Anterior cingulate cortex (tissue), 58 donors: ENCODE data around the gene MAGEF1.
A peak's percentile ranks its signal among the peaks of the same experiment; 100 is the strongest.

Source experiments
- DNase-seq, 58 donors: peaks; one replicate each; lab custom pipeline; 2025; lab: John Stamatoyannopoulos, UW

The MAGEF1 gene

DNA sequence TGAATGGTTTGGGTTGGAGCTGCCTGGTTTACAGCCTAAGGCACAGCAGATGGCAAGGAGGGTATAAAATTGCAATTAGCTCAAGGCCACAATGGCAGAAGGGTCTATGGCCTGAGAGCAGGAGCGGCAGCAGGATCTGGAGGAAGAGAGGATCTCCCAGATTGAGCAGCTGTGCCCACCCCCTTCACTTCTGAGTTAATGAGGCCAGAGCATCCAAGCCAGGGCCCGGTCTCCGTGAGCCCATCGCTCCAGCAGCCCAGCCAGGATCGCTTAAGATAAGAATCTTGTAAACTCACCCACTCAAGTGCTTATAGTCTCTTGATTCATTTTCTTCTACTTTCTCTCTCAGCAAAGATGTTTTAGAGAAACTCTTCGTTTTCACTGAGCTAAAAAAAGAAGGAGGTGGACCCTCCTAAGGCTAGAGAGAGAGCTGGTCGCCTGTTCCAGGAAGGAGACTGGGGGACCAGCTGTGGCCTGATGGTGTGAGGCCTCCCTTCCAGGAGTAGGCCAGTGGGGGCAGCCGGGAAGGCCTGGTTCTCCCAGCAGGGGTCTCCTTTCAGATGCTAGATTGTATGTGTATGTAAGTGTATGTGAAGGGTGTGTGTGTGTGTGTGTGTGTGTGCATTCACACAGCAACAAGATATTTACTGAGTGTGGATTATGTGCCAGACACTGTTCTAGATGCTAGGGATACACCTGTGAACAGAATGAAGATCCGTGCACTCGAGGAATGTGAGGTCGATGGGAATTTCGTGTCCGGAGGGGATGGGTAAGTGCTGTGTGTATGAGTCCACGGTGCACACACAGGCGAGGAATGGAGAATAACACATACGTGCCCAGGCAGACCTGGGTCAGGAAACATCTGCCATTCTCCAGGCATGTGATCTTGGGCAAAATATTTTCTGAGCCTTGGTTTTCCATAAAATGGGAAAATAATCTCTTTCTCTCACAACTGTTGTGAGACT lies 18.6 kb downstream of the MAGEF1 start:
- DNase-seq = no peak

DNA sequence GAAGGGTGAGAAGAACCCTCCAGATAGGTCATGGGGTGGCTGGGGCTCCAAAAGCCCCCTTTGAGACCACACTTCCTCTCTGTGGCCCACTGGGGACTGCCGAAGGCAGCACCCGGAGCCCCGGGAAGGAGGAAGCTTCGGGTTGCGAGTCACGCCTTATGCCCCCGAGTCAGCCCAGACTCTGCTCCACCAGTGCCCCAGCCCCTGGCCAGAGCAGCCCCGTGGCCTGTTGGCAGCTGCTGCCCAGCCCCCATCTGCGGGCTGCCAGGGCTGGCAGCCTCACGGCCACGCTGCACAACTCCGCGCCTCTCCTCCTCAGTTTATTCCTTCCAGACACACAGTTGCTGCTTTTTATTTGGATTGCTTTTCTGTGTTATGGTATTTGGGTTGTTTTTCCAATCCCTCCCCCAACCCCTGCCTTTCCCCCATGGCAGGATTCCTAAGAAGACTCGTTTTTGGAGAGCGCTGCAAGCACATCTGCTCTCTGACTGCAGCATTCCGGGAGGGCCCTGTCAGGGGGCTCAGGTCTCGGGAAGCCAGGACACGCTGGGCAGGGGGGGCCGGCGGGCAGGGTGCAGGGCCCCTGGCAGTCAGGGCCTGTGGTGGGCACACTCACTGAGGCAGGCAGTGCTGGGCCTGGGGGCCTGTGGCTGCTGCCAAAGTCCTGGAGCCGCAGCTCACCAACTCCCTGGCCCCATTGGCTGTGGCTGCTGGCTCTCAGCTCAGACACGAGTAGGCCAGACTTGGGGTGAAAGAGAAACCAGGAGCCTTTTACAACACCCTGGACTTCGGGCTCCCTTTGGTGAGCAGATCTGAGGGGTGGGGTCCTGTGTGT lies 20.2 kb downstream of the MAGEF1 start:
- peak in 34 of 58 donors; percentile 9 to 54 (median 34) for DNase-seq

GRCh38 chr3:184690192-184690883 lies 21.5 kb downstream of the MAGEF1 start:
- no peak for DNase-seq

GRCh38 chr3:184688882-184689271 lies 23.0 kb downstream of the MAGEF1 start:
- DNase-seq = no peak

- DNase-seq = no peak
These were observed 23.5 kb downstream of the MAGEF1 start for GRCh38 chr3:184688251-184688881.

DNA sequence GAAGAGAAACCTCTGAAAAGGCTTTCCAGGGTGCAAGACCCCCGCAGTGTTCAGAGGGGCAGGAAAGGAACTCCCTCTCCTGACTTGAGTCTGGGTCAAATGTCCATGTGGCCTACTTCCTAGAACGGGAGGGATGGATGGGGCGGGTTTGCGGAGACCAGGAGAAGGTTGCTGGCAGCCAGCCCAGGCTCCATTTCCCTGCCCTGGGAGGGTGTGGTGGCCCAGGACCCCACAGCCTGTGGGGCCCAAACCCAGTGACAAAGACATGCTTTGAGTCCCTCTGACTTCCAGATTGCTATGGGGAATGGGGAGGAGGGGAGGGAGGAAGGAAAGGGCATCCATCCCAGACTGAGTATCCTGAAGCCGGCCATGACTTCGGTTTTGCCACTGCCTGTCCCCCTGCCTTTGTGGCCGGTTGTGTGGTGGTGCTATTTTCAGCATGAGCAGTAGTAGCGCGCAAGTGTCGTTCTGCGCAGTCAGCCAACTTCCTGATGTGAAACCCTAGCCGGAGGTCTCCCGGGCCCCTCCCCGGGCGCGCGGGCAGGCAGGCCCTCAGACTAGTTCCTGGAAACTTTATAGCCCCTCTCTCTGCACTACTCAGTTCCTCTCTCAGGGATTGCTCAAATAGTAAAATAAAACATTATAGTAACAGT lies 24.4 kb downstream of the MAGEF1 start:
- peak in 29 of 58 donors; percentile 8 to 58 (median 27) for DNase-seq

GRCh38 chr3:184685646-184686045 lies 26.2 kb downstream of the MAGEF1 start:
- peak in 1 of 58 donors; percentile 28 for DNase-seq

GRCh38 chr3:184685055-184685454 lies 26.8 kb downstream of the MAGEF1 start:
- no peak for DNase-seq

- no peak for DNase-seq
These were observed 27.8 kb downstream of the MAGEF1 start for GRCh38 chr3:184683900-184684560.

DNA sequence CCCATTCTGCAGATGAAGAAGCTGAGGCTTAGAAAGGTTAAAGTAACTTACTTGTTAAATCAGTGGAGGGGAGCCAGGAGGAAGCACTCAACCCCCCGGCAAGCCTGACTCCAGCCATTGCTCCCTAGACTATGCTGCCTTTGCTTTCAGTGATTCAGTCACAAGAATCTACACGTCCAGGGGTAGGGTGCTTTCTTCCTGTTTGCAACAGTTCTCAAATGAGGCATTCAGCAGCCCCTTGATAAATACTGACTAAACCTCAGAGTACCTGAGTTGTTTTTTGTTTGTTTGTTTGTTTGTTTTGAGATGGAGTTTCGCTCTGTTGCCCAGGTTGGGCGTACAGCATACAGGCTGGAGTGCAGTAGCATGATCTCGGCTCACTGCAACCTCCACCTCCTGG lies 28.6 kb downstream of the MAGEF1 start:
- DNase-seq = no peak

DNA sequence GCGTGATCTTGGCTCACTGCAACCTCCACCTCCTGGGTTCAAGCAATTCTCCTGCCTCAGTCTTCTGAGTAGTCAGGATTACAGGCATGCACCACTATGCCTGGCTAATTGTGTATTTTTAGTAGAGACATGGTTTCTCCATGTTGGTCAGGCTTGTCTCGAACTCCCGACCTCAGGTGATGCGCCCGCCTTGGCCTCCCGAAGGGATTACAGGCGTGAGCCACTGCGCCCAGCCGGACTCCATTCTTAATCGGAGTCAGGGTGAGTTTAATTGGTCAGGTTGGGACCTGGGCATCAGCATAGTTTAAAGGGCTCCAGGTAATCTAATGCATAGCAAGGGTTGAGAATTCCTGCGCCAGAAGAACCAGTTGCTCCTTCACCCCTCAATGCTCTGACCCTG lies 29.2 kb downstream of the MAGEF1 start:
- DNase-seq = no peak

- DNase-seq = no peak
These were observed 31.2 kb downstream of the MAGEF1 start for GRCh38 chr3:184680385-184681345.

- no peak for DNase-seq
These were observed 32.6 kb downstream of the MAGEF1 start for GRCh38 chr3:184679056-184679816.

DNA sequence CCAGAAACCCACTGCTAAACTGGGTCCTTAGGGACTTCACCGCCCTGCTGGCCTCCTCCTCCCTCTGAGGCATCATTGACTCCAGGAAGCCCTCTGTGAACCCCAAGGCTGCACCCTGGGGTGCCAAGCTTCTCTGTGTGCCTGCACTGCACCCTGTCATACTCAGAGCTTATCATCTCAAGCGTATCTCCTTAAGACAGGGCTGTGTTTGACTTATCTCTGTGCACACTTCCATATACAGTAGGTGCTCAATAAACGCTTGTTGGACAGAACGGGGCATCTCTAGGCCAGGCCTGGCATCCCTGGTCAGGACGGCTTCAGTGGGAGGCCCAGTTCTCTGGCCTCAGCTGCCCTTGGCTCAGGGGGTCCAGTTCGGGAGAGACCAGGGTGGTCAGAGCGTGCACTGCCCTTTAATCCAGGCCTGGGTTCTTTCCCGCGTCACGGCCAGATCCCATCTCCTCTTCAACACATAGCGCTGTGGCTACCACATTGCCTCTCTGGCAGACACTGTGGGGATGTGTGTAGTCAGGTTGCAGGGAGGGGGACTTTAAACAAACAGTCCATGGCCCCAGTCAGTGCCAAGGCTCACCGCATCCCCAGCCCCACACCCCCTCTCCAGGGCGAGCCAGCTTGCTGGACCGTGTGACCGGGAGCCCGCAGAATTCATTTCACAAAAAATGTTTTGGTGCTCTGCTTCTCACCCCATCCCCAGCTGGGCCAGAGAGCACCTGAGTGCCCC lies 33.4 kb downstream of the MAGEF1 start:
- no peak for DNase-seq

DNA sequence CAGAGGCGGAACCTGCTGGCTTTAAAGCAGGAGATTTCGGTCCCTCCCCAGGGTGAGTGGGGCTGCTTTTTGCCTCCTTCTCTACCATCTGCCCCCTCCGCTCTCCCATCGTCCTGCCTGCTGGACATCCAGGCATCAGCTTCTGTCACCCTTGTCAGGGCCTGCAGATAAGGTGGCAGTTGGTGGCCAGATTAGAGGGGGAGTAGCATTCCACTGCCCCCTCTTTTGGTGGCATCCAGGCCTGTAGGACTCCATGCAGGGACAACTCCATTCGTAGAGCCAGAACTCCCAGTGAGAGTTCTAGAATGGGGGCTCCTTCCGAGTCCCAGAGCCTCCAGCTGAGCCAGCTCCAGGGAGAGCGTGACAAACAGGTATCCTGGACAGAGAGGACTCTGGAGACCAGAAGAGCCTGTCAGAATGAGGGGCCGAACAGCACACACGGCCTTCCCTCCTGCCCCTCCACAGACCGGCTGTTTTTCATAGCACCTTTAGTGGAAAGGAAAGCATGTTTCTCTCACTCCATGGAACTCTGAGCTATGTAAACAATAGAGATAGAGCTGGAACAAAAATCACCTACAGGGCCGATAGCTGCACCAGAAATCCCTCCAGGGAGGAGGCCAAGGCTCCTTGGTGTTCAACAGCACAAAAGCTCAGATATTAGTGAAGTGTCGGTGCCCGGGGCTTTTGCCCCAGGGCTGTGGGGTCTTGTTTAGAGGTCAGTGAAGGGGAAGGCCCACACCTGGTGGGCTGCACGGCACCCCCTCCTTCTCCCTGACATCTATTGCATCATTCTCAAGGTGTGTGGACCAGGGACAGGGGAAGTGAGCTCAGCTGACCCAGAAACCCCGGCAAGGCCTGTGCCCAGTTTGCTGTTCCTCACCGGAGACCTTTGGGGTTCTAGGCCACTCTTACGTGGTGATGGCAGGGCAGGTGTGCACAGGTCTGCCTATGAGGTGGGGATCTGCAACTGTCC lies 34.2 kb downstream of the MAGEF1 start:
- DNase-seq = no peak
